HepG2 (cell line): ENCODE measurements around the gene IFT52. TPM values are rescaled to one million over a fixed set of nuclear protein-coding genes. Genes with fewer than 3 reads are reported as not detected.

Source experiments
- ATAC-seq: fragments of 200-7000 bp; cut with Tn5 transposase; 3 replicates; pipeline ENCODE4 v1.9.1; 2020; ENCODE audit warnings: mild to moderate bottlenecking, moderate library complexity
- BruUV-seq: library from RNA; stranded (reverse); fragments of 400-500 nt; replicated peaks from 2 replicates; lab custom pipeline; 2021; lab: Mats Ljungman, UMichigan
- CTCF ChIA-PET: fragments of 300-600 bp; formaldehyde crosslinking; extraction: SDS; loops from one replicate; lab custom pipeline; 2021; ENCODE audit warnings: low total read pairs, inconsistent platforms, low intra/inter-chr PET ratio; lab: Yijun Ruan, JAX
- POLR2A ChIA-PET: fragments of 350-600 bp; sonication (Branson Sonifier 250); formaldehyde crosslinking; loops from one replicate; lab custom pipeline; 2020; ENCODE audit warnings: antibody characterized with exemption, inconsistent platforms; lab: Yijun Ruan, JAX
- DNase-seq: peaks from one replicate; pipeline ENCODE4 v3.0.0-alpha.2; 2015; ENCODE audit warnings: low spot score
- FAIRE-seq: peaks from 3 replicates; lab custom pipeline; 2011; peaks lifted over from hg19 to GRCh38; lab: Jason Lieb, UNC
- H2AFZ ChIP-seq: one replicate; pipeline ENCODE4 v1.6.1; 2011; ENCODE audit warnings: low read length, inconsistent platforms
- H3K27ac ChIP-seq: fragments of 300-600 bp; 3 replicates; pipeline ENCODE4 v1.8.0; 2011; ENCODE audit warnings: mixed run types, mild to moderate bottlenecking, mixed read lengths, low read length, inconsistent platforms; ENCODE audit not compliant: insufficient read depth; ENCODE audit errors: extremely low read length
- H3K27me3 ChIP-seq, 2 experiments: fragments of 200-600 bp in 1 of 2; 2 replicates in 1 of 2; 3 replicates in 1 of 2; pipeline versions ENCODE4 v1.6.0 to v1.8.0; 2011; ENCODE audit warnings: low read length in 2 of 2, mild to moderate bottlenecking in 2 of 2, moderate library complexity in 2 of 2, inconsistent platforms in 1 of 2; ENCODE audit not compliant: insufficient read depth in 2 of 2, control insufficient read depth in 1 of 2
- H3K36me3 ChIP-seq, 2 experiments: fragments of 200-600 bp in 1 of 2; replicated peaks in 1 of 2; 2 replicates in 1 of 2; 3 replicates in 1 of 2; pipeline versions ENCODE4 v1.5.1 to v1.8.0; 2011; ENCODE audit warnings: low read length in 2 of 2, inconsistent platforms in 1 of 2; ENCODE audit not compliant: insufficient read depth in 2 of 2, control insufficient read depth in 1 of 2
- H3K4me1 ChIP-seq: 2 replicates; pipeline ENCODE4 v1.5.1; 2012; ENCODE audit warnings: low read length, inconsistent platforms; ENCODE audit not compliant: insufficient read depth
- H3K4me2 ChIP-seq: 2 replicates; pipeline ENCODE4 v1.6.0; 2011; ENCODE audit warnings: low read depth, low read length, inconsistent platforms
- H3K4me3 ChIP-seq, 3 experiments: fragments of 200-600 bp in 1 of 3; sonication (generic), shearing (Covaris generic) in 1 of 3; replicated peaks in 1 of 3; 2 replicates each; pipeline ENCODE4 v1.5.1; 2011 to 2016; ENCODE audit warnings: low read length in 3 of 3, inconsistent platforms in 2 of 3, low read depth in 2 of 3, mild to moderate bottlenecking in 2 of 3, control low read depth in 1 of 3, mixed read lengths in 1 of 3; ENCODE audit not compliant: insufficient read depth in 1 of 3
- H3K79me2 ChIP-seq: one replicate; pipeline ENCODE4 v1.6.1; 2011; ENCODE audit warnings: low read length, inconsistent platforms; ENCODE audit not compliant: insufficient read depth
- H3K9ac ChIP-seq: 2 replicates; pipeline ENCODE4 v1.6.0; 2011; ENCODE audit warnings: mild to moderate bottlenecking, low read depth, low read length, inconsistent platforms; ENCODE audit not compliant: insufficient read depth
- H3K9me3 ChIP-seq: 2 replicates; pipeline ENCODE4 v1.5.1; 2012; ENCODE audit warnings: mild to moderate bottlenecking, low read length
- H4K20me1 ChIP-seq: 2 replicates; pipeline ENCODE4 v1.6.0; 2011; ENCODE audit warnings: inconsistent platforms, mild to moderate bottlenecking, low read length, moderate library complexity; ENCODE audit not compliant: insufficient read depth
- KLF6 ChIP-seq: IDR thresholded peaks from 2 replicates; pipeline ENCODE4 v1.8.0; 2016; ENCODE audit warnings: missing biosample characterization, missing genetic modification reagents
- LCORL ChIP-seq, 2 experiments: fragments of 450-650 bp in 1 of 2; sonication (generic) in 1 of 2; formaldehyde crosslinking in 1 of 2; IDR thresholded peaks; 2 replicates each; pipeline versions ENCODE4 v1.5.0 to v1.6.1; 2017 to 2020; ENCODE audit warnings: antibody characterized with exemption in 1 of 2, missing genetic modification reagents in 1 of 2
- POGK ChIP-seq: sonication (generic); formaldehyde crosslinking; conservative IDR thresholded peaks from 2 replicates; pipeline ENCODE4 v1.8.0; 2022; ENCODE audit warnings: mild to moderate bottlenecking, moderate library complexity, missing genetic modification reagents
- SMC3 ChIP-seq: IDR thresholded peaks from 2 replicates; pipeline ENCODE4 v1.6.1; 2011; ENCODE audit warnings: low read length, improper control_type of control experiment
- SOX13 ChIP-seq, 3 experiments: fragments of 450-650 bp in 1 of 3; sonication (generic) in 1 of 3; formaldehyde crosslinking in 1 of 3; IDR thresholded peaks in 2 of 3; conservative IDR thresholded peaks in 1 of 3; 2 replicates each; pipeline versions ENCODE4 v1.5.0 to v1.6.1; 2016 to 2020; ENCODE audit warnings: antibody characterized with exemption in 1 of 3, mild to moderate bottlenecking in 1 of 3, missing compliant biosample characterization in 1 of 3, missing genetic modification reagents in 1 of 3, moderate library complexity in 1 of 3
- TP53 ChIP-seq: sonication (generic); formaldehyde crosslinking; conservative IDR thresholded peaks from 2 replicates; pipeline ENCODE4 v1.4.0; 2020; ENCODE audit warnings: missing genetic modification reagents
- ZBTB33 ChIP-seq: sonication (generic); formaldehyde crosslinking; IDR thresholded peaks from 2 replicates; pipeline ENCODE4 v1.4.0; 2020; ENCODE audit warnings: missing genetic modification reagents
- ZNF280D ChIP-seq: sonication (generic); formaldehyde crosslinking; IDR thresholded peaks from 2 replicates; pipeline ENCODE4 v1.5.1; 2020; ENCODE audit warnings: mild to moderate bottlenecking, missing genetic modification reagents
- ZNF484 ChIP-seq: sonication (generic); formaldehyde crosslinking; IDR thresholded peaks from 2 replicates; pipeline ENCODE4 v1.5.1; 2020; ENCODE audit warnings: mild to moderate bottlenecking, low read depth, missing genetic modification reagents, borderline replicate concordance
- WGBS: methylation state at CpG from one replicate; pipeline ENCODE4 v1.1.6; 2017; ENCODE audit warnings: low lambda C conversion rate; 5-methylcytosine and 5-hydroxymethylcytosine counted together
- in situ Hi-C: cut with HindIII; loops from 2 replicates; pipeline ENCODE4 v1.10.0; 2017; ENCODE audit warnings: low pct_unique_long_range_greater_than_20kb; ENCODE audit not compliant: extremely low pct_ligation_motif_present
- intact Hi-C: fragments of 100-400 bp; cut with micrococcal nuclease; formaldehyde crosslinking; loops from one replicate; pipeline ENCODE4 v1.10.0; 2022; ENCODE audit not compliant: unreplicated experiment
- polyA plus RNA-seq, 8 experiments: library from polyadenylated mRNA; depleted of rRNA in 3 of 8; stranded (reverse) in 7 of 8; unstranded in 1 of 8; fragments of >200 nt; fragmentation: Illumina TruSeq in 4 of 8; extraction: Trizol in 4 of 8; gene quantifications; 2 replicates each; pipeline versions ENCODE4 v1.2.1 to v1.2.3, GENCODE V29; 2011 to 2016; ENCODE audit warnings: low read depth in 4 of 8, missing spikeins in 1 of 8, mixed read lengths in 1 of 8; ENCODE audit not compliant: insufficient read depth in 1 of 8
- total RNA-seq, 5 experiments: library from RNA; depleted of rRNA; stranded (reverse); fragments of >200 nt; fragmentation: Illumina TruSeq; extraction: Trizol; gene quantifications; 2 replicates each; pipeline ENCODE4 v1.2.3, GENCODE V29; 2016; ENCODE audit warnings: low read depth in 1 of 5

IFT52 gene
- total and polyA plus RNA-seq, 2 of the 13 experiments (the other 11 are each of a cell fraction or from before 2014, with no cell fraction given): 48.0 to 64.0 TPM

GRCh38 chr20:43670423-43670822 lies 79.7 kb downstream of the IFT52 start:
- in situ Hi-C loops: no loop called here
- no peak overlapping the region for H2AFZ ChIP-seq
- FAIRE-seq (no peak), ATAC-seq (no peak), DNase-seq (no peak)
- ChIA-PET POLR2A (interaction anchor here (1.2 to 1.4 kb wide), 2 partner anchors 80 to 213 kb away, joined by 4 to 6 read pairs; partner anchors contain the start of genes IFT52 and SRSF6), CTCF (no interaction called here)
- H3K4me2 ChIP-seq: no peak overlapping the region
- no peaks in the 10 kb centered on the region for H3K9me3 ChIP-seq
- H3K36me3 ChIP-seq: peaks cover 0 to 11% of the 10 kb centered on the region in 2 experiments; a peak in 4 of 5 replicates
- no peaks in the 10 kb centered on the region for H3K79me2 ChIP-seq
- 81% methylated on average over 2 of the region's 2 CpGs for WGBS
- H4K20me1 ChIP-seq: no peaks in the 10 kb centered on the region
- no peak overlapping the region for H3K9ac ChIP-seq
- TF ChIP-seq POGK (CRISPR knock-in tag): no peak
- peaks cover 54% of the 10 kb centered on the region for H3K4me1 ChIP-seq
- H3K27ac ChIP-seq: no peak overlapping the region
- intact Hi-C loops: no loop called here
- BruUV-seq: no TSS peak
- H3K27me3 ChIP-seq: no peaks in the 10 kb centered on the region; a peak in 1 of 5 replicates
- no peak overlapping the region for H3K4me3 ChIP-seq

GRCh38 chr20:43676368-43676767 lies 85.6 kb downstream of the IFT52 start:
- in situ Hi-C loops (no loop called here), intact Hi-C loops (no loop called here)
- CTCF ChIA-PET: no interaction called here
- peaks cover 2 to 15% of the 10 kb centered on the region in 2 experiments; a peak in 4 of 5 replicates for H3K36me3 ChIP-seq
- H4K20me1 ChIP-seq: no peaks in the 10 kb centered on the region
- no peak overlapping the region for H3K4me2 ChIP-seq
- no peak overlapping the region for H3K9ac ChIP-seq
- H3K9me3 ChIP-seq: no peaks in the 10 kb centered on the region
- H3K4me3 ChIP-seq: no peak overlapping the region
- POLR2A ChIA-PET: no interaction called here
- ATAC-seq (no peak), FAIRE-seq (no peak), DNase-seq (no peak)
- H3K27ac ChIP-seq: no peak overlapping the region
- peaks cover 31% of the 10 kb centered on the region for H3K4me1 ChIP-seq
- WGBS: 91% methylated on average over 5 of the region's 5 CpGs
- no peak overlapping the region for H2AFZ ChIP-seq
- BruUV-seq: no TSS peak
- no peaks in the 10 kb centered on the region for H3K27me3 ChIP-seq
- no peaks in the 10 kb centered on the region for H3K79me2 ChIP-seq
- TF ChIP-seq LCORL (IDR thresholded peaks at IDR 0.05) (no peak), LCORL (CRISPR knock-in tag; IDR thresholded peaks at IDR 0.05) (no peak), SOX13 (IDR thresholded peaks at IDR 0.05) (no peak), SOX13 (CRISPR knock-in tag; conservative IDR thresholded peaks at IDR 0.05 in 1 of 2, IDR thresholded peaks at IDR 0.05 in 1 of 2) (no peak), ZNF280D (CRISPR knock-in tag) (no peak), ZNF484 (CRISPR knock-in tag) (no peak), KLF6 (CRISPR knock-in tag) (no peak), ZBTB33 (CRISPR knock-in tag) (peak; percentile 62; the same call in 1 of the 2 replicates), SMC3 (no peak), TP53 (no peak)
